ENCODE measurements around the gene GRK7.

Gene GRK7, protein sequence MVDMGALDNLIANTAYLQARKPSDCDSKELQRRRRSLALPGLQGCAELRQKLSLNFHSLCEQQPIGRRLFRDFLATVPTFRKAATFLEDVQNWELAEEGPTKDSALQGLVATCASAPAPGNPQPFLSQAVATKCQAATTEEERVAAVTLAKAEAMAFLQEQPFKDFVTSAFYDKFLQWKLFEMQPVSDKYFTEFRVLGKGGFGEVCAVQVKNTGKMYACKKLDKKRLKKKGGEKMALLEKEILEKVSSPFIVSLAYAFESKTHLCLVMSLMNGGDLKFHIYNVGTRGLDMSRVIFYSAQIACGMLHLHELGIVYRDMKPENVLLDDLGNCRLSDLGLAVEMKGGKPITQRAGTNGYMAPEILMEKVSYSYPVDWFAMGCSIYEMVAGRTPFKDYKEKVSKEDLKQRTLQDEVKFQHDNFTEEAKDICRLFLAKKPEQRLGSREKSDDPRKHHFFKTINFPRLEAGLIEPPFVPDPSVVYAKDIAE (N-terminal part only)

DNA sequence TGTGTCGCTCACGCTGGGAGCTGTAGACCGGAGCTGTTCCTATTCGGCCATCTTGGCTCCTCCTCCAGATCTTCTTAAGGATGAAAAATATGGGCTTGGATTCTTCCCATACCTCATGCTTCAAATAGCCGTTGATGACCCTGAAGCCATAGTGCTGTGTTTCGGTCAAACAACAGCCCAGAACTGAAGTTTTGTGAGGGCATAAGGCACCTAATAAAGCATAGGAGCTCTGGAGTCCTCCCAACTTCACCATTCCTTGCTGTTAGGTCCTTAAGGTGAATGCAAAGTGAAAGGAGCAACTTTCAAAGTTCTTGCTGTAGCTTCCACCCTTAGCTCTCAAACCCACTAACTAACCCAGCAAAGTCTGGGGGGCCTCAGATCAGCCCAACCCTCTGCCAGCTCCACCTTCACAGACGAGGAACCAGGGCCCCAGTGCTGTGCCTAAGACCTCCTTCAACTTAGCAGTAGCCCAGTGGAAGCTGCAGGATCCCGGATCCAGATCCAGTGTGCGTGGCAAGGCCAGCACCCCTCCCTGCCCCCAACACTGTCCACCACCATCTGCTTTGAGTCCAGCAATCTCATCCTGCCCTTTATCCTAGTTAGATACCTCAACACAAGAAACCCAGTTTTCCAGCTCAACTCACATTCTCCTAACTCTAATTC is at the start of gene GRK7:
TSS of gene GRK7 (plus strand) at position 321 of the 663 bp plus-strand sequence. CDS start 14,877 bp downstream, outside the sequence.
- no peak for DNase-seq (ENCODE audit: low read depth in 1 of 2, low spot score in 1 of 2)

DNA sequence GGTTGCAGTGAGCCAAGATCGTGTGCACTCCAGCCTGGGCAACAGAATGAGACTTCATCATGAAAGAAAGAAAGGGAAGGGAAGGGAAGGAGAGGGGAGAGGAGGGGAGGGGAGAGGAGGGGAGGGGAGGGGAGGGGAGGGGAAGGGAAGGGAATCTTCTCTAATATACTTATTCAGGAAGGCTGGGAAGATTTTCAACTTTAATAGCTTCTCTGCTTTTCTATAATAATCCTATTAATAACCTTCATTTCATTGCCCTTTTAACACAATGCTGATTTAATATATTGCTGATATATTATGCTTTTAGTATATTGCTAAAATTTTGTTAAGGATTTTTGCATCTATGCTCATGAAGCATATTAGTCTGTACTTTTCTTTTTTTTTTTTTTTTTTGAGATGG is 48.5 kb upstream of the GRK7 start:
- no peak for DNase-seq (ENCODE audit: low read depth in 1 of 2, low spot score in 1 of 2)

DNA sequence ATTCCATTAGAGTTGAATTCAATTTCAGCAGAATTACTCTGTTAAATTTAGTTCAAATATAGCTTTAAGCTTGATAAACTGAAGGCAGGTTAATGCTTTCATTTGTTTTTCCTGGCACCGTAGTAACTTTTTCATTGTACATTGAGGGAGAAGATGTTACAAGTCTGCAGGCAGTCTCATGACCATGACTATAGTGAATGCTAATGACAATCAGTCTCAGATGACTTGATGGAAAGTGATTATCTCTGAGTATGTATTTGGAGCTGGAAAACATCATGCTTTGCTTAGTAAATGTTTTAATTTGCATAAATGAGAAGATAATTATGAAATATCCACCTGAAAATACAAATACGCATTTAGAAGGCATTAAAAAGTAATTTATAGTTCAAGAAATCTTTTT is 41.1 kb upstream of the GRK7 start:
- no peak for DNase-seq (ENCODE audit: low read depth in 1 of 2, low spot score in 1 of 2)

DNA sequence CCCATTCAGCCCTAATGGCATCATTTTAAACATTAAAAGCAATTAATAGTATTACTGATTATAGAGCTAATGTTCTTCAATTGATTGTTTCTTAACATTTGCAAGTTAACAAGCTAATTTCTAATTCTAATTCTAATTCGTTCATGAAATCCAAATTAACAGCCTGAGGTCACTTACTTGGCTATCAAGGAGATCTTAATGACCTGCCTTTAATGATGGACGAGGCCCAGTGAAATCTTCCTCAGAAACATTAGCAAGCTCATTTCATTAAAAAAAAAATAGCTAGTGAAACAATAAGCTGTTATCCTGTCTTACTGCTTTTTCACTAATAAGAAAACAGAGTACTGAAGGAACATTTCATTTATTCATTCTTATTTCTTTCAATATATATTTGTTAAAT is 40.6 kb upstream of the GRK7 start:
- DNase-seq (ENCODE audit: low read depth in 1 of 2, low spot score in 1 of 2) = no peak

DNA sequence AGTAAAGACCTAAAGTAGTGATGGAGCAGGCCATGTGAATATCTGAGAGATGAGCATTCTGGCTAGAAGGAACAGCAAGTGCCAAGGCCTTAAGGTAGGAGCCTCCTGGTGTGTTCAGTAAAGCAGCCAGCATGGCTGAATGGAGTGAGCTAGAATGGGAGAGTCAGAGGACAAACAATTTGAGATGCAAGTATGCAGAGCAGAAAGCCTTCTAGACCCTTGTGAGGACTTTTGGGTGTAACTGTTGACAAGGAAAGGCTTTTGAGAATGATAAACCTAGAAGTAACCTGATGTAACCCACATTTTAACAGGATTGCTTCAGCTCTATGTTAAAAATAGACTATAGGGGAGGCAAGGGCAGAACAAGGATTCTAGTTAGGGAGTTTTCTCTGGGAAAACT is 40.0 kb upstream of the GRK7 start:
- no peak for DNase-seq (ENCODE audit: low read depth in 1 of 2, low spot score in 1 of 2)

DNA sequence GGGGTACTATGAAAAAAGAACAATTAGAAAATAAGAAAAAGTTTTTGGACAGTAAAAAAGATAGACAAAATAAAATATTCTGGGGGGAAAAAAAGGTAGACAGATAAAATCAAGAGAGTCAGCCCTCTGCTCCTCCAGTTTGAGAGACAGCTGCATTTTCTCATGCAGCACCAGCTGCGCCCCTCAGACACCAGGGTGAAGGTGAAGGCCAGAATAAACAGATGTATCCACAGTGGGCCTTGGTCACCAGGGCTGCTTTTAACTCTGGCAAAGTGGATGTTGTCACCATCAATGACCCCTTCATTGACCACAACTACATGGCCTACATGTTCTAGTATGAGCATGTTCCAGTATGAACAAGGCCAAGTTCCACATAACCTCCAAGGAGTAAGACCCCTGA is 39.0 kb upstream of the GRK7 start:
- no peak for DNase-seq (ENCODE audit: low read depth in 1 of 2, low spot score in 1 of 2)

DNA sequence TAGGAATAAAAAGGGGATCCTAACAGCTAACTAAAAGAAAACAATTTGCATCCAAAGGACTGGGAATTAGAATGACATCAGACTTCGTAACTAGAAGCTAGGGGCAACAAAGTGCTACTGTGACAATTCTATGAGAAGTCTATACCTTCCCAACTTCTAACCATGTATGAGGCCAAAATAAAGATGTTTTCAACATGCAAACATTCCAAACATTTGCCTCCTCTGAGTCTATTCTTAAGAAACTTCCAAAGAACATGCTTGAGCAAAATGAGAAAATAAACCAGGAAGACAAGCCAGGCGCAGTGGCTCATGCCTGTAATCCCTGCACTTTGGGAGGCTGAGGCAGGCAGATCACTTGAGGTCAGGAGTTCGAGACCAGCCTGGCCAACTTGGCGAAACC is 38.2 kb upstream of the GRK7 start:
- DNase-seq (ENCODE audit: low read depth in 1 of 2, low spot score in 1 of 2) = no peak

DNA sequence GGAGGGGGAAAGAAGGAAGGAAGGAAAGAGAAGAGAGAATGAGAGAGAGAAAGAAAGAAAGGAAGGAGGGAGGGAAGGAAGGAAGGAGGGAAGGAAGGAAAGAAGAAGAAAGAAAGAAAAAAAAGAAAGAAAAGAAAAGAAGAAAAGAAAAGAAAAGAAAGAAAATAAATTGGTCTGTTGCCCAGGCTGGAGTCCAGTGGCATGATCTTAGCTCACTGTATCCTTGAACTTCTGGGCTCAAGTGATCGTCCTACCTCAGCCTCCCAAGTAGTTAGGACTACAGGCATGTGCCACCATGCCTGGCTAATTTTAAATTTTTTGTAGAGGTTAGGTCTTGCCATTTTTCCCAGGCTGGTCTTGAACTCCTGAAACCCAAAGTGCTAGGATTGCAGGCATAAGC is 36.7 kb upstream of the GRK7 start:
- DNase-seq (ENCODE audit: low read depth in 1 of 2, low spot score in 1 of 2) = no peak

DNA sequence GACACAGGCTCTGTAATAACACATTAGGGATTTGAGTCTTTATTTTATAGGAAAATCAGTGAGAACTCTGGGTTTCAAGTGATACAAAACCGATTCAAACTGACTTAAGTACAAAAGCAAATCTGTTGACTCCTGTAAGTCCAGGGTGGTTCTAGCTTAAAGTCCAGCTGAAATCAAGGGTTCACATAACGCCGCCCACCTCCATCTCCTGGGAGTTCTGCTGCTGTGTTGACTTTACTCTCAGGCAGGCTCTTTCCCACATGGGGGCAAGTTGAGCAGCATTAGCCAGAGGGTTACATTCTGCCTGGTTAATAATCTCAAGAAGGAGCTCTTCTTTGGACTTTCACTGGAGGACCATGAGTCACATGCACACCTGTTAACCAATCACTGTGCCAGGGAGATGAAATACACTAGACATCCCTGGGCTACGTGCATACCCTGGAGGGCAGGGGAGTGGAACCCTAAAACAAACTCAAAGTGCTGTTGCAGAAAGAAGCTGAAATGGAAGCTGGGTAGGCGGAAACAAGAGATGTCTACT is 34.8 kb upstream of the GRK7 start:
- no peak for DNase-seq (ENCODE audit: low read depth in 1 of 2, low spot score in 1 of 2)

DNA sequence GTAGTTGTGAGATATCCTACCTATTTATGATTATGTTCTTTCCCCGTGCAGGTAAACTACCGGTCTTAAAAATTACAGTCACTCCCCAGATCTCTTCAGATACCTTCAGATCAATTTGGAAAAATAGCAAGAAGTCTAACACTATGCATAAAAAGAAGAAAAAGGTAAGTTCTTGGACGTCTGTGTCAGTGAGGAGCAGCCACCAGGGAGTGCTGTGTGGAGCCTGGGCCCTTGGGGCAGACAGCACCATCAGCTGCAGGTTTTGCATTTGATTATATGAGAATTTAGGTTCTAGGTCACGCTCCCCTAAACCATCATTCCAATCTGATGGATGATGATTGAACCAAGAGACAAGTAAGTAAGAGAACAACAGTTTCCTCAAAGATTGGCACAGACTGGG is 34.0 kb upstream of the GRK7 start:
- DNase-seq (ENCODE audit: low read depth in 1 of 2, low spot score in 1 of 2) = no peak

DNA sequence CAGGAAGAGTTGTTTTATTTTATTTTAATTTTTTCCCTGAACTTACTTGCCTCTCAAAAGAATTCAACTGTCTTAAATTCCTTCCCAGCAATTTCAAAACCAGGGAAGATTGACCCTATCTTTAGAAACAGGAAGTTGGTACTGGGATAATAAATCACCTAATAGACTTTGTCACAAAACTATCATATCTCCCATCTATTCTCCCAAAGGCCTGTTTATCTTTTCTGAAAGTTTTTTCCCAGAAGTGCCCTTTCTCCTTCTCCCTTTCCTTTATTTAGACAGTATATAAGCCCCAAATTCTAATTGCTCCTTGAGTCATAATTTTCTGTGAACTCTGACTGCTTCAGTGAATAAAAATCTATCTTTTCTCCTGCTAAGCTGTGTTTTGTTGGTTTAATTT is 28.0 kb upstream of the GRK7 start:
- no peak for DNase-seq (ENCODE audit: low read depth in 1 of 2, low spot score in 1 of 2)

DNA sequence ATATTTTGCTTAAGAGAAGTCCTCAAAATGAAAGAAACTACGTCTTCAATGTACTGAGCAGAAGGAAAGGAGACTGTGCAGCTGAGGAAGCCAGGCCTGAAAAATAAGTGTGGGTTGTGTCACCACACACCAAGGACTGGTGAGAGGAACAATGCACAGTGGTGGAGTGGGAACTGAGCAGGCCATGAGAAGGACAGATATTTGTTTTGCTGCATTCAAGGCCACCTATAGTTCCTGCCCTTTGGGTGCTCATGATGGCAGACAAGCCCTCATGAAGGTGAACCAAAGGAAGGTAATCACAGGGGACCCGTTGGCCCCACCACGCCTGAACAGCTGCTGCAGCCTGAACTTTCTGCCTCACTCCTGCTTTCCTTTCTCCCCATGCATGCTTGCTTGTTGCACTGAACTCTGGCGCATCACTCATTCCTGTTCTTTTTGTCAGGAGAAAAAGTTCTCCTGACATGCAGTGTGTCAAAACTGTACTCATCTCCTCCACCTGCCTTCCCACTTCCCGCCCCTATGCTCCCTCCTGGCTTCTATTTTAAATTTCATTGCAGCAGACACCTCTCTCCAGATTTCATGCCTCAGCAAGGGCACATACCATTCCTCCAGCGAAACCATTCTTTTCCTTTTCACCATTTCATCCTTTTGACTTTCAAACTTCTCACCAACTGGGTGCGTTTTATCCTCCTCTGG is 27.3 kb upstream of the GRK7 start:
- no peak for DNase-seq (ENCODE audit: low read depth in 1 of 2, low spot score in 1 of 2)

DNA sequence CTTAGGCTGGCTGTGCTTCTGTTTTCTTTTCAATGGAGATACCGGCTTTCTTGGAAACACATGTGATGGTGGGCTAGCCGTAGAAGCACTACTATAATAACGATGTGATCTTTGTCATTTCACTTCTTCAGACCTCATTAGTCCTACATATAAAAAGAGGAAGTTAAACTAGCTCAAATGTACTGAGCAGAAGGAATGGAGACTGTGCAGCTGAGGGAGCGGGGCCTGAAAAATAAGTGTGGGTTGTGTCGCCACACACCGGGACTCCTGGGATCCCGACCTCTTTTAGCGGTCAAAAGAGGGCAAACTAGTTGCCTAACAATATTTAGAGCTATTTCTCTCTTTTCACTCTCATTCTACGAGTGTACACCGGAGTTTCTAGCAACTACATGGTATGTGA is 26.1 kb upstream of the GRK7 start:
- no peak for DNase-seq (ENCODE audit: low read depth in 1 of 2, low spot score in 1 of 2)

DNA sequence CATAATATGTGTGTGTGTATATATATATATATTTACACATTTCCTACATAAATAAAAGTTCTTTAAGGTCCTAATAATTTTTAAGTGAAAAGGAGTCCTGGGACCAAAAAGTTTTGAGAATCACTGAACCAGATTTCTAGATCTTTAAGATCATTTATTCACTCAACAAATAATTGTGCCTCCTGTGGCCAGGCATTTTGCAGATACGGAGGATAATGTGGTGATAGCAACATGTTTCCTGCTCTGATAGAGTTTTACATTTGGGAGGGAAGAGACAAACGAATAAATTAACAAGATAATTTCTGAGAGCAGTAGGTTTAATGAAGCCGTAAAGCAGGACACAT is 25.6 kb upstream of the GRK7 start:
- DNase-seq (ENCODE audit: low read depth in 1 of 2, low spot score in 1 of 2) = no peak

DNA sequence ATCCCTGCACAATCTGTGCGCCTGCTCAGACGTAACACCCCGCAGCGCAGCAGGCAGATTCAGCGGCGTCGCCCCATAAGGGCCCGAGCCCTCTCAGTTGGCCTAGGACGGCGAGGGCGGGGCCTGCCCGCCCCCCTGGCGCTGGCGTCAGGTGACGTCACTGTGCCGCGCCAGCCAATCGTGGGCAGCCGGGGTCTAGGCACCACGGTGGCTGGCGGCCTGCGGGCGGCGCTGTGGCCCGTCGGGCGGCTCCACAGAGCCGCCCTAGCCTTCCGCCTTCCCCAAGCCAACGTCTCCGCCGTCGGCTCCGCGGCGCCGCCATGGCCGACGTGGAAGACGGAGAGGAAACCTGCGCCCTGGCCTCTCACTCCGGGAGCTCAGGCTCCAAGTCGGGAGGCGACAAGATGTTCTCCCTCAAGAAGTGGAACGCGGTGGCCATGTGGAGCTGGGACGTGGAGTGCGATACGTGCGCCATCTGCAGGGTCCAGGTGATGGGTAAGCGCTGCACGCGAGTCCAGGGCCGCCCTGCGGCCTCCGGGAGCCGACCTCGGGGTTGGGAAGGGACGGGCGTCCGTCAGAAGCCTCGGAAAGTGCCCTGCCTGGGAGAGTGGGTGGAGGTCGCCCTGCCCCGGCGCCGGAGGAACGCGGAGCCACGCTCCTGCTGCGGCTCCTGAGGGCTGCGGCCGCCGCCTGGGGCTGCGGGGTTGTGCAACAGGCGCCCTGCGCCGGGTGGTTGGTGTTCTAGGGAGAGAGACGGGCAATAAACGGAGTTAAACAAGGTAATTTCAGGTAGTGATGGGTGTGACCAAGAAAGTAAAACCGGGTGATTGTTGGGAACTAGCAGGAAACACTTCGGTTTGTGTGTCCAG is 25.0 kb upstream of the GRK7 start, which contains the start of gene RNF7:
TSS of gene RNF7 (plus strand) at position 277 of the 869 bp plus-strand sequence. CDS start at position 321, 44 bp downstream.
- peak; percentile 92 to 95 for DNase-seq (ENCODE audit: low read depth in 1 of 2, low spot score in 1 of 2)

DNA sequence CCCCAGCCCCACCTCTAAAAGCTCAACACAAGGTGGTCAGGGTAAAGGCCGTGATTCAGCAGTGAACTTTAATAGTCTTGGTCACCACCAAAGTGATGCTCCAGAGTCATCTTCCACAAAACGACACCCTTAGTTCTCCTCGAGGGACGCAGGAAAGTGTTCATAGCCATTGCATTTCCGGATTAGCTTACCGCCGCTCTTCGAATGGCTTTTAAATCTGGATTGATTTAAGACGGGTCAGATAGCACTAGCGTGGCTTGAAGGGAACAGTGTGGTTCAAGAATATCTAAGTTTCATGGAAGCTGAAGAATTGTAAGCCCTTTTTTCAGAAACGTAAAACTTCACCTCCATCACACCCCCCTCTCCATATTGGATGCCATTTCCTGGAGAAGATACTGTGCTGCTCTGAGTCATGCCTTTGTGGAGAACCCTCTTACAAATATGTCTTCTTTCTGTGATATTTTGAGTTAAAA is 24.3 kb upstream of the GRK7 start:
- peak; percentile 3 to 11 for DNase-seq (ENCODE audit: low read depth in 1 of 2, low spot score in 1 of 2)

DNA sequence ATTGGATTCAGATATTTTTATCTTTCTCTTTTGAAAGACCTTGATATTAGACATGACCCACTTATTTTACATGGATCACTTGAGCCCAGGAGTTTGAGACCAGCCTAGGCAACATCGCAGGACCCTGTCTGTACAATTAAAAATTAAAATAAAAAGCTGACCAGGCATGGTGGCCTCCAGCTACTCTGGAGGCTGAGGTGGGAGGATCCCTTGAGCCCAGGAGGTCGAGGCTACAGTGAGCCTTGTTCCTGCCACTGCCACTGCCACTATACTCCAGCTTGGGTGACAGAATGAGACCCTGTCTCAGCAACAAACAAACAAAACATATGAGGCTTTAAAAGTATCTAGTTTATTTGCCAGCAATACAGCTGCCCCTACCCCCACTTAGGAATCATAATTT is 23.5 kb upstream of the GRK7 start:
- no peak for DNase-seq (ENCODE audit: low read depth in 1 of 2, low spot score in 1 of 2)

DNA sequence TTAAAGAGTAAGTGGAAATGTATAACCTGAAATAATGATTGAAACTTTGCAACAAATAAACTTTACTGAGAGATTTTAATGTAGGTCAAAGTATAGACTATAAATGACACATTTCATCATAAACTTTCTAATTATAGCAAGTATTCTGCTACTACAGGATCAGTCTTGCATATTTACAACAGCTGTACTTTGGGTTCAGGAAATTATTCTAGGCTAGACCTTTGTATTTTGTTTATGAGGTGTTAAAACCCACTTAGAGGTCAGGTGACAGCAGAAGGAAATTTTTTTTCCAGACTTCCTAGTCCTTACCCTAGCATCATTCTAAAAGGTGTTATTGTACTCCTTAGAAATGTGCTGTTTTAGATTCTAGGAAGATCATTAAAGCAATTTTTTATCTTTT is 22.9 kb upstream of the GRK7 start:
- DNase-seq (ENCODE audit: low read depth in 1 of 2, low spot score in 1 of 2) = no peak

DNA sequence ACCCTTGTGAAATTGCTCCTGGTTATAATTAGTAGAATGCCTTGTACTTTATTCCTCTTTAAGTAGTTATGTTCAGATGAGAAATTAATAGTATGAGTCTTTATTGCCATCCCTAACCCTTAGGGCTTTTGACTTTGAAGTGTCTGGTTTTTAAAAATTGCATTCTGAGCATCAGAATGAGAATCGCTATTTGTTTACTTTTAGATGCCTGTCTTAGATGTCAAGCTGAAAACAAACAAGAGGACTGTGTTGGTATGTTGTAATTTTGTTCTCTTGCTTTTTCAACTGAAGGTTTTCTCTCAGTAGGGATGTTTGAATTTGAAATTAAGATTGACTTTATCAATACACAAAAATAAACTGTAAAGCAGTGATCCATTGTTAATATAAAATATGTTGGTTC is 19.9 kb upstream of the GRK7 start:
- DNase-seq (ENCODE audit: low read depth in 1 of 2, low spot score in 1 of 2) = no peak

DNA sequence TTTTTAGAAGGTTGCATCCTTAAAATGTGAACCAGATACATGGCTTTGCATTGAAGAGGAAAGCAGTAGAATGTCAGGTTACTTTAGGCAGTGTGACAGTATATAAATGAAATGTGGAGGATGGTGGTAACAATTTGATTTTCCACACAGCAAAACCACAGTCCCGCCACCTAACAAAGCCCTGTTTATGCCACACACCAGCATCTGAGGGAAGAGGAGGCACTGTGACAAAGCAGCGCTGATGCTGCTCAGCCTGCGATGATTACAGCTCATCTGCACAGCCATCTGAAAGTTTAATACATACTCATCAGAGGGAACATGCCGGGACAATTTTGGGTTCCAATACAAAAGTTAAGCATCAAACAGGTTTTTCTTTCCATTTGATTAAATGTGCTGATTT is 16.2 kb upstream of the GRK7 start:
- no peak for DNase-seq (ENCODE audit: low read depth in 1 of 2, low spot score in 1 of 2)

DNA sequence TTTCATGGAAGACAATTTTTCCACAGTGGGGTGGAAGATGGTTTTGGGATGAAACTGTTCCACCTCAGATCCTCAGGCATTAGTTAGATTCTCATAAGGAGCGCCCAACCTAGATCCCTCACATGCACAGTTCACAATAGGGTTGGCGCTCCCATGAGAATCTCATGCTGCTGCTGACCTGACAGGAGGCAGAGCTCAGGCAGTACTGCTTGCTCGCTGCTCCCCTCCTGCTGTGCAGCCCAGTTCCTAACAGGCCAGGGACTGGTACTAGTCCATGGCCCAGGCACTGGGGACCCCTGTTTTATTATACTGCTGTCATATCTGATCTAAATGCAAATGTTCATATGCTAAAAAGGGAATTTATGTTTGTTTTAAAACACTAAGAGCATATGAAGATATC is 9.8 kb upstream of the GRK7 start:
- DNase-seq (ENCODE audit: low read depth in 1 of 2, low spot score in 1 of 2) = no peak

Data from activated CD4-positive, alpha-beta T cell treated with anti-CD3 and anti-CD28 coated beads, Interleukin-2, amount 50 U/mL, for 24 hours (primary cell).